HG03575 (cell line): ENCODE results near the gene SFTPA2.
"Not testable (repeated sequence)": the region's sequence is repeated elsewhere in the genome, so short reads cannot be mapped to it uniquely, and the experiment has no call there.

ENCODE experiments used
- ATAC-seq: cut with Tn5 transposase; IDR thresholded peaks from one replicate; pipeline ENCODE4 v1.9.1; 2021; ENCODE audit not compliant: unreplicated experiment, insufficient number of reproducible peaks, low FRiP score; ENCODE audit errors: extremely low read depth

The SFTPA2 gene

DNA sequence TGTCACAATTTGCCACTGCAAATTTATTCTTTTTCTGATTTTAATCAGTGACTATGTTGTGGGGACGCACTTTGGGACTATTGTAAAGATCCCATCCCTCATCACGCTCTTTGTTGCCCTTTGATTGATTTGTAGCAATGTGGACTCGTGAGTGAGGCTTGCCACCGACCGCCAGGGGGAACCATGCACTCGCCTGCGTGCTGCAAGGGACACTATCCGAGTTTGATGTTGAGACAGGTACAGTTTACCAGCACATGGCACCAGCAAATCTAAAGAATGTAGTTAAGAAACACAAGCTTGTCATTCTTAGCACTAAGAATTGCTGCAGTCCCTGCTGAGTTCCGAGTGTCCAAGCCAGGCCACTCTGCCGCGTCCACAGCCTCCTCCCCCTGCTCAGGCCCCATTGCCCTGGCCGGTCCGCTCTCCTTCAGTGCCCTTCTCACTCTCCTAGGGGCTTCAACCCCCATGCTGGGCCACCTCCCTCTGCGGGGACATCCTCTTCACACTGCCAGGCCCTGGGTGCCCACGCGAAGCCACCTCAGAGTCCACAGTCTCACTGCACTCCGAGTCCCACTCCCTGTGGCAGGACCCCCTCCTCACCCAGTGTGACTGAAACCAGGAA is 2.0 kb upstream of the SFTPA2 start:
- ATAC-seq, result no peak

DNA sequence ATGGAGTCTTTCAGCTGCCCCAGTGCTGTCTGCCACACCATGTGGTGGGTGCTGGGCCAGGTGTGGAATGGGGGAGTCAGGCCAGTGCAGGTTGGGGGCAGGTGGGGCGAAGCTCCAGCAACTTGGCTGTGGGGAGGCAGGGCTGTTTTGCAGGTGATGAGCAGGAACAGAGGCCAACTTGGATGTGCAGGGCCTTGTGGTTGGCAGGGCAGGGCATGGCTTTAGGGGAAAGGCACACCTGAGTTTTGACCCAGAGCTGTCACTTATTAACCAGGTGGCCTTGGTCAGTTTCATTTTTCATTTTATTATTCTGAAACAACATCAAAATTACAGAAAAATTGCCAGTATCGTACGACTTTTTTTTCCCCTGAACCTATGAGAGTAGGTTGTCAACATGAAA is 1.1 kb upstream of the SFTPA2 start:
- ATAC-seq, result no peak

DNA sequence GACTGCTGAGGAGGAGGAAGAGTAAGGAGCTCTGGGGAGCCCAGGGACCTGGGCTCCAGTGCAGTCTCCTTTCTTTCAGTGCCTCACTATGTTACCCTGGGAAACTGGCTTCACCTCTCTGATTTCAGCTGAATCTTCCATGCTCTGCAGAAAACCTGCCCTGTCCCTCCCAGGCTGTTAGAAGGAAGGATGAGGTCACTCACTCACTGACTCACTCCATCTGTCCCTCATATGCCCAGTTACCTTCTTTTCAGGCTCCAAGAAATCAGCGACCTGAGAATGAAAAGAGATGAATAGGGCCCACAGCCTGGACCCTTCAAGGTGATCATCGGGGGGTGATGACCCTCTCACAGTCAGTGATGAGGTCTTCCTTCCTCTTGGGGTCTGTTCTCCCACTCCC is 481 bp downstream of the SFTPA2 start:
- no peak for ATAC-seq

DNA sequence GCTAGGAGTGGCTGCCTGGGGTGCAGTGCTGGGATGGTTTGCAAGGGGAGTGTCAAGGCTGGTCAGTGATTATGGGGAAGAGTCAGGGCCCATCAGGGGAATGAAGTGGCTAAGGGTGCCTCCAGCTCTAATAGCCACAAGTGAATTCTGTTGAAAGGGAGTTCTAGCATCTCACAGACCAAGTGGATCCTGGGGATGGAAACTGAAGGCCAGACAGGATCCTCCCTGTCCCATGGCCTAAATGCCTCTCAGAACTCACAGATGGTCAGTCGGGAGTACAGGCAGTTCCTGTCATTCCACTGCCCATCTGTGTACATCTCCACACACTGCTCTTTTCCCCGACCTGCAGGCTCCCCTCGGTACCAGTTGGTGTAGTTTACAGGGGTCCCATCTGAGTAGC is 3.2 kb downstream of the SFTPA2 start:
- ATAC-seq, result not testable (repeated sequence)

DNA sequence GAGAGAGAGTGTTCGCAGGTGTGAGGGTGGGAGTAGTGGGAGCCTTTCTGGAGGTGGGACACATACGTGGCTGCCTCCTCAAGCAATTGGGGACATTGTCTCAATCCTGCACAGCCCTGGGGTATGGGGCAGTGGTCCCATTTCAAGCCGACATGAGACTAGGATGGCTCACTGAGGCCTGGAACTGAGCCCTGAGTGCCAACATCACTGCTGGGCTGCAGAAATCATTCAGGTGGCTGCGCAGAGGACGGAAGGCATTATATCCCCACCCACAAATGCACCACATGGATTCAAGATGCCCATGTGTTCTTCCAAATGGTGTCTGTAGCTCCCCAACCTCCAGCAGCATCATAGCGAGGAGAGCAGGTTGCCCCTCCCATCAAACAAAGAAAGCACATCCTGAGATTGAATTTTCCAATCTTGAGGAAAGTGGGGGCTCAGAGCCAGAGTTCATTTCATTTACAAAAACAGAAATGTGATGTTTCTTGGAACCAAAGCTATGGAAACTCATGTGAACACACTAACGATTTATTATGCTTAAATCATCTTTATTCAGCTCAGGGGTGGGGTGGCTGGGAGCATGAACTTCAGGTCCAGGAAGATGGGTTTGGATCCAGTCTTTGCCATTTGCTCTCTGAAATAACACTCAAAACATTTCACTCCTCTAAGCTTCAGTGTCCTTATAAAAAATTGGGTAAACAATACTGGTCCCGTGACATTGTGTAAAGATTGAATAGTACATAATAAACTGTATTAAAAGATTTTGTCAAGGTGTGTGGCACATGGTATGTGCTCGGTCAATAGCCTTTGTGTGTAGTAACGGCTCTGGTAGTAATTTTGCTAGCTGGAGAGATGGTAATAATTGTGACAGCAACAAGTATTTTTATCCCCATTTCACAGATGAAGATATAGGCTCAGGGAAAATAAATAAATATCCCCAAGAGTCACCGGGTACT is 4.6 kb downstream of the SFTPA2 start:
- ATAC-seq, result no peak

DNA sequence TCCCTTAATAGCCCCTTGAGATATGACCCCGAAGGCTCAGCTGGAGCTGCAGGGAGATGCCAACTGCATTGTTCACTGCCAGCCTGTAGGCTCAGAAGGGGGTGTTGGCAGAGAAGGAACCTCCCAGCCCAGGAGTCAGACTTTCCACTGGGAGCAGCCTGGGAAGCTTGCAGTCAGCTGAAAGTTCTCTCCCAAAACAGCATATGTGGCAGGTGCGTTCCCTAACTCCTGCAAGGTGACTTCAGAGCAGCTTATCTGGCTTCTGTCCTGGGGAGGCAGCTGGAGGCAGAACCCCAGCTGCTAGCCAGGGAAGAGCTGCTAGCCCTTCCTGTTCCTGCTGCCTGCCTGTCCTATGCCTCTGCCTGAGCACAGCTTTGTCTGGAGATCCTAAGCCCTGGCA is 8.1 kb downstream of the SFTPA2 start:
- no peak for ATAC-seq

DNA sequence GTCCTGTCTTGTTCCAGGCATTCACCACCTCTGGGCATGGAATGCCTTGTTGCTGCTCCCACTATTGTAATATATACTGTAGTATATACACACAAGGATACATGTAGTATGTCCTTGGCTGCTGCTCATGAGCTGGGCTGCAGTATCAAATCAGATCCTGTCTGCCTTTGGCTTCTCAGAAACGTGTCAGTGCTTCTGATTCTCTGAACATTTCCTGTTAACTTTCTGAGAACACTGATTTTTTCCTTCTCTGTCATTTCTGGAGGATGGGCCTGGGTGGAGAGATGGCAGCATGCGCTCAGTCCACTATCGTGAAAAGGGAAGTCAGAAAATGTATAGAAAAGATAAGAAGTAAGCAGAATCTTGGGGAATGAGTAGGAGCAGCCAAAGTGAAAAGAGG is 12.2 kb downstream of the SFTPA2 start:
- ATAC-seq, result no peak

DNA sequence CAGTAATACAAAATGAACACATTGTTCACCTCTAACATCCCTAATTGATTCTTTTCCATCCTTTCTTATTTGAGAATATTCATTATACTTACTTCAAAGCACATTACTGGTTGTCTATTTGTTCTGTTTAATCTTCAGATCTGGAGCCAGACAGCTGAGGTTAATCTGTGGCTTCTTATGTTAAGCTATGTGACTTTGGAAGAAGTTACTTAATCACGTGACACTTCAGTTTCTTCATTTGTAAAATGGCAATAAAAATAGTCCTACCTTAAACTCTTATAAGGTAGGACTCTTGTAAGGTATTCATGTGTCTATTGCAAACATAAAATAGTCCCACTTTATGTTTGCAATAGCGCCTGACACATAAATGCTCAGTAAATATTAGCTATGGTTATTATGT is 13.1 kb downstream of the SFTPA2 start:
- ATAC-seq, result not testable (repeated sequence)

DNA sequence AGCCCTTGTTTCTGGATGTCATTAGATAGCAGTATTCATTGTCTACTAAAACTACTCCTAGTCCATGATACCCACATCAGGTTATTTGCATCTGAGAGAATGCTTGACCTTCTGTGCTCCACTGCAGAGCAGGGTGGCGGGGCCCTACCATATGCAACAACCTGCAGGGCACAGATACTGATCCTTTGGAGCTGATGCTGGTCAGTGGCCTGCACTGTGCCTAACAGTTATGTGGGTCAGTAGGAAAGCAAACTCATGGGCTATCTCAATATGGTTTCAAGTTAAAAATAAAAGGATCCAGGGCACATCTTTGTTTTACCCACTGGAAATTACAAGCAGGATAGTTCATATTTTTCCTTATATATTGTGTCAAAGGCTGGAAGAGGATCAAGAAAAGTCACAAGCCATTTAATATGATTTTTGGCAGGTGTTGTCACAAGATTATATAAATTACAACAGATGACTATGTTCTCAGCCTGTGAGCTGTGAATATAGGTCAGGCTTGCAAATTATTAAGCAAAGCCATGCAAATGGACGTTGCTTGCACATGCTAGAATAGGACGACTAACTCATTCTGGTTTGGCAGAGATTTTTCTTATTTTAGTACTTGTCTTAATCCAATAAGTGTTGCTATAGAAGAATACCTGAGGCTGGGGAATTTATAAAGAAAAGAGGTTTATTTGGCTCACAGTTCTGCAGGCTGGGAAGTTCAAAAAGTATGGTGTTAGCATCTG is 15.1 kb downstream of the SFTPA2 start:
- not testable (repeated sequence) for ATAC-seq

DNA sequence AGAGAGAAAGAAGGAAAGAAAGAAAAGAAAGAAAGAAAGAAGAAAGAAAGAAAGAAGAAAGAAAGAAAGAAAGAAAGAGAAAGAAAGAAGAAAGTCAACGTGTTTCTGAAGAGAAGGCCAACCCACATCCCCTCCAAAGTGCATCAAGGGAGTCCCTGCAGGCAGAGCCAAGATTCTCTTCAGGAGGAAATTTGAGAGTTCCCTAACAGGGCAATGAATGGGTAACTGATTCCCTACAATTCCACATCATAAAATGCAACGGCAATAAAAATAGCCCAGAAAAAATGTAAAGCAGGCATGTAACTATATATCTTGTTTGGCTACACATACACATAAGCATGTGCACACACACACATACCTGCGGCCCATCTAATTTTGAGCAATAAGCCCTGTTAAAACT is 15.8 kb downstream of the SFTPA2 start:
- ATAC-seq, result not testable (repeated sequence)

DNA sequence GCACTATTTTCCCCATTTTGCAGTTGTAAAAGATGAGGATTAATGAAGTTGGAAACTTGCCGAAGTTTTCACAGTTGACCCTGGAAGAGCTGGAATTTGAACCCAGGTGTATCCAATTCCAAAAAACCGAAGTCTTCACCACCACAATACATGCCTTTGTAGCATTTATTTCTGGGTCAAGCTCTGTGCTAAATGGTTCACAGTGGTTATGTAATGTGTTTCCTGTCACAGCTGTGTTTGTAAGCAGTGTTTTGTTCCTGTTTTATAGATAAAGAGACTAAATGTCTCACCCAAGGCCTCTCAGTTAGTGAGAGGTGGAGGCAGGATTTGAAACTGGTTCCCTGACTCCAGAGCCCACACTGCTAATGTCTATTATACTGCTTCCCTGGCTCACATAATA is 17.6 kb downstream of the SFTPA2 start:
- ATAC-seq, result no peak

DNA sequence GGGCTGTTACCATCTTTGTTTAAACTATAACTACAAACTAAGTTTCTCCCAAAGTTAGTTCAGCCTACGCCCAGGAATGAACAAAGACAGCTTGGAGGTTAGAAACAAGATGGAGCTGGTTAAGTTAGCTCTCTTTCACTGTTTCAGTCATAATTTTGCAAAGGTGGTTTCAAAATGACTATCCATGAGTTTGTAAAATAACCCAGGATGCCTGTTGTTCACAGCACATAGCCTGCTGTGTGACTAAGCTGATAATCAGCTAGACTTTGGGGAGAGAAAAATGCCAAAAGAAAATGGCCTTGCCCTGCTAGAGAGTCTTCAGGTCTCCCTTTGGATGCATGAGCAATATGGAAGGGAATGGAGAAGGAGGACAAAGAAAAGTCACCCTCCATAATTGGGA is 19.3 kb downstream of the SFTPA2 start:
- peak; percentile 86 for ATAC-seq

DNA sequence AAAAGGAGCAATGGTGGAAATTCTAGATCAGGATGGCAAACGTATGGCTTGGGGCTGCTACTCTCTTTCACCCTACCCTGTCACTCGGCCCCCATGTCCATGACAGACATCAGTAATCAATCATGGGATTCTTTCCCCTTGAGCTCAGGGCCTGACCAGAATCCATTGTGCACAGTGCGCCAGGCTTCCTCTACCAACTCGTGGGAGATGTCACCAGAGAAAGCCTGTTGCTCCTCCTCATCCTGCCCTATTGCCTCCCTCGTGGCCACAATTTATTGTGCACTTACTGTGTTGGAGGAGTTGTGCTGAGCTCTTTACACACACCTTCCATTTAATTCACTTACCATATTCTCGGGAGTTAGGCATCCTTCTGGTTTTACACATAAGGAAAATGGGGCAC is 21.9 kb downstream of the SFTPA2 start:
- not testable (repeated sequence) for ATAC-seq

DNA sequence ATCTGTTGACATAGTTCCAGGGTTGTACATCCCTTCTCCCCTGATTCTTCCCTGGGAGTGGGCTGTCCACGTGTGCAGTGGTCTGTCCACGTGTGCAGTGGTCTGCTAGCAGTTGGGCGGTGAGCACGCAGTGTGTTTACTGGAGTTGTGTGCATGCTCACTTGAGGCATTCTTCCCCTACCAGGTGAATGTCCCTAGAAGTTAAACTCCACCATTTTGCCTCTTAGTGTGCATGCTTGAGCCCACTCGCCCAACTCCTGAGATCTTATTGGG is 26.4 kb downstream of the SFTPA2 start:
- not testable (repeated sequence) for ATAC-seq

DNA sequence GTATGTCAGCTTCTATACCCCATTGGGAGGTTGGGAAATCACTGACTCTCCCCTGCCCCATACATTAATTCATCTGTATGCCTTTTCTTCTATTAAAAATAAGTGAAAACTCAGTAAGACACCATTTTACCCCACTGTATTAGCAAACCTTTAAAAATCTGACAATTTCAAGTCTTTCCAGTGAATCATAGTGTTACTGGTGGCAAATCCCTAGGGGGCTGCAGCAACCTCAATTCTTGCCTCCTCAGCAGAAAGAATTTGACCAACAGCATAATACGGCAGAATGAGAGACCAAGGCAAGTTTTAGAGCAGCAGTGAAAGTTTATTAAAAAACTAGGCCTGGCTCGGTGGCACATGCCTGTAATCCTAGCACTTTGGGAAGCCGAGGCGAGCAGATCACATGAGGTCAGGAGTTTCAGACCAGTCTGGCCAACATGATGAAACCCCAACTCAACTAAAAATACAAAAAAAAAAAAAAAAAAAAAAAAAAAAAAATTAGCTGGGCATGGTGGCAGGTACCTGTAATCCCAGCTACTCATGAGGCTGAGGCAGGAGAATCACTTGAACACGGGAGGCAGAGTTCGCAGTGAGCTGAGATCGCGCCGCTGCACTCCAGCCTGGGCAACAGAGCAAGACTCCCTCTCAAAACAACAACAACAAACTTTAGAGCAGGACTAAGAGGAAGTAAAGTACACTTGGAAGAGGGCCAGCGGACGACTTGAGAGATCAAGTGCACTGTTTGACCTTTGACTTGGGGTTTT is 26.9 kb downstream of the SFTPA2 start:
- ATAC-seq, result not testable (repeated sequence)

DNA sequence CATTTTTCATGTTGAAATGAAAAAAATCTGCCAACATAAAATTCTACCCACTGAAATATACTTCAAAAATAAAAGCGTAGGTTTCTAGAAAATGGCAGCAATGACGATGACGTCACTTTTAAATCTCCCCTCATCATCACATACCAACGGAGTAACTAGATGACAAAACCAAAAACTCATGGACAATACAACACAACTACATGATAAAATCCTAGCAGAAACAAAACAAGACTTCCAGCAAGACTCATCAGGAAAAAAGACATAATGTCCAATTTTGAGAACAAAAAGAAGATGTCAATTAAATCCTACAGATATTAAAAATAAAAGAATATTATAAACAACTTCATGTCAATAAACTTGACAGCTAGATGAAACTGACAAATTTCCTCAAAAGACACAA is 31.9 kb downstream of the SFTPA2 start:
- ATAC-seq, result not testable (repeated sequence)

DNA sequence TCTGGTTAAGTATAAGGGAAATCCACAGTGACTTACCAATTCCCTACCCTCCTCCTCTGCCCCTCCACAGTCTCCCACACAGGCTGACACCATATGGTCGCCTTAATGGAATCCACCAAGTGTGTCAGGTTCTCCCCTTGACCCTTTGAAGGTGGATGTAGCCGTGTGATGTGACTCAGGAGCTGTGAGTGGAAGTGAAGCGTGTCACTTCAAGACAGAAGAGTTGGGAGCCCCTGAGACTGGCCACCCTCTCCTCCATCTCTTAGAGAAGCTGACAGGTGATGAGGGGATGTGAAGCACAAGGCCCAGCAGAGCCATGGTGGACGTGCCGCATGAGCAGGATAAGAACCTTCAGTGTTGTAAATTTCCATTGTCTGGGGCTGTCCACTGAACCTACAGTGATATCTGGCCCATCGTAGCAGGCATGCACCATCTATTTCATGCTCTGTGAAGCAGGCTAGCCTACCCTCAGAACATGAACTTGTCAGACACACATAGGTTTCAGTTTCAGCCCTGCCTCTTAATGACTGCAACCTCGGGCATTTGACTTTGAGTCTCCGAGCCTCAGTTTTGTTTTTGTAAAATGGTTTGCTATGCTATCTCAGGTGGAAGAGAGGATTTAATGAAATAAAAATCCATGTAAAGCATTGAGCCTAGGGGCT is 35.0 kb downstream of the SFTPA2 start:
- ATAC-seq, result peak; percentile 76

DNA sequence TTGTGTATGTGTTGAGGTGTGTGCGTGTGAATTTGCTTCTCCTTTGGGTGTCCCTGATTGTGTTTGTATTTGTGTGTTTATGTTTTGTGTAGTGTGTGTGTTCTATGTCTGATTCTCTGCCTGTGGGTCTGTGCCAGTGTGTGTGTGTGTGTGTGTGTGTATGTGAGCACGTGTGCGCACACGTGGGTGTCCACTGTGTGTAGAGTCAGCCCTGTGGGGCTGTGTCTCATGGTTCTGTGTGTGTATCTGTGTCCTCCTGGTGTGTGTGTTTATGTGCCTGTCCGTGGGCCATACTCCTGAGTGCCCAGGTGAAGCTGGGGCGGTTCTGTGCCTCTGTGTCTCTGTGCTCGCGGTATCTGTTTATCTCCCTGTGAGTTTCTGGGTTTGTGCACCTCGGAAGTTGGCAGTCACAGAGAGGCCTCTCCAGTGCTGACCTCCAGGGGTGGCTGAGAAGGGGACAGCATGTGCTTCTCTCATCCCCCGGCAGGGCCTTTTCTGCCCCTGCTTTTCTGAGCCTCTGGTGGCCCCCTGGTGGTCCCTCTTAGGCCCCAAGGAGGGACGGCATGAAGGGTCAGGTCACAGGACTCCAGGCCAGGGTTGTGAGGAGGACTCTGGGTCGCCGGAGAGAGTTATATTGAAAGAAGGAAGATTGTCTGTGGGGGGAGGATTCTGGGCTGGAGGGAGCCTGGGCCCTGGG is 36.9 kb downstream of the SFTPA2 start:
- ATAC-seq, result not testable (repeated sequence)
